Stomach (tissue), 4 donors: ENCODE data around the gene PCSK4.

Source experiments
- CTCF ChIP-seq, 7 experiments: fragments of 450-650 bp in 4 of 7; fragments of 200-600 bp in 3 of 7; sonication (generic) in 3 of 7; IDR thresholded peaks; one replicate each; pipeline ENCODE4 v1.5.1; 2016 to 2019; ENCODE audit warnings: antibody characterized with exemption in 7 of 7, control low read depth in 2 of 7, mild to moderate bottlenecking in 1 of 7
- POLR2A ChIP-seq, 4 donors: fragments of 450-650 bp; IDR thresholded peaks; one replicate each; pipeline ENCODE4 v1.6.1; 2016; ENCODE audit warnings: antibody characterized with exemption in 4 of 4, control low read depth in 2 of 4, mild to moderate bottlenecking in 1 of 4, moderate library complexity in 1 of 4

- TF ChIP-seq CTCF (IDR thresholded peaks at IDR 0.05), result no peak
- TF ChIP-seq POLR2A (IDR thresholded peaks at IDR 0.05), result no peak
Observed at GRCh38 chr19:1467215-1467489, 23.0 kb downstream of the PCSK4 start.
